CD4-positive, CD25-positive, alpha-beta regulatory T cell (primary cell): Measurements from ENCODE around the gene SIX1. TPM values are rescaled to one million over a fixed set of nuclear protein-coding genes. Genes with fewer than 3 reads are reported as not detected.
A peak's percentile ranks its signal among the peaks of the same experiment; 100 is the strongest.

Source experiments
- ATAC-seq, 2 donors: fragments of 150-1000 bp; cut with Tn5 transposase; one replicate each; pipeline ENCODE4 v1.10.0; 2021; ENCODE audit warnings: low read depth in 2 of 2, moderate number of reproducible peaks in 2 of 2, moderate library complexity in 1 of 2
- DNase-seq, 3 donors: peaks; one replicate each; pipeline versions ENCODE4 v3.0.0 to v3.0.0-alpha.2; 2012 to 2022; ENCODE audit warnings: mixed read lengths in 1 of 3
- H3K27ac ChIP-seq: one replicate; pipeline ENCODE4 v1.7.0; 2013; ENCODE audit warnings: mild to moderate bottlenecking, low read length; ENCODE audit not compliant: insufficient read depth, poor library complexity, severe bottlenecking
- H3K27me3 ChIP-seq: one replicate; pipeline ENCODE4 v1.7.0; 2013; ENCODE audit warnings: low read length; ENCODE audit not compliant: control insufficient read depth, insufficient read depth
- H3K36me3 ChIP-seq: one replicate; pipeline ENCODE4 v1.7.0; 2013; ENCODE audit warnings: mild to moderate bottlenecking, low read length, moderate library complexity; ENCODE audit not compliant: control insufficient read depth, insufficient read depth
- H3K4me1 ChIP-seq: 2 replicates; pipeline ENCODE4 v1.7.0; 2013; ENCODE audit warnings: mild to moderate bottlenecking, low read length; ENCODE audit not compliant: insufficient read depth, control insufficient read depth, poor library complexity, severe bottlenecking
- H3K4me3 ChIP-seq: one replicate; pipeline ENCODE4 v1.7.0; 2013; ENCODE audit warnings: low read depth, mild to moderate bottlenecking, low read length, moderate library complexity
- H3K9me3 ChIP-seq, 2 experiments: 1 replicate in 1 of 2; 2 replicates in 1 of 2; pipeline ENCODE4 v1.7.0; 2013; ENCODE audit warnings: low read length in 2 of 2, mild to moderate bottlenecking in 1 of 2, moderate library complexity in 1 of 2; ENCODE audit not compliant: control insufficient read depth in 2 of 2
- H3K27ac Mint-ChIP-seq, 3 donors: one replicate each; pipeline ENCODE4 v1.8.0; 2020 to 2022; ENCODE audit warnings: mild to moderate bottlenecking in 3 of 3, mixed read lengths in 3 of 3, moderate library complexity in 2 of 3
- H3K27me3 Mint-ChIP-seq: one replicate; pipeline ENCODE4 v1.8.0; 2022; ENCODE audit warnings: mild to moderate bottlenecking, mixed read lengths
- H3K36me3 Mint-ChIP-seq: one replicate; pipeline ENCODE4 v1.8.0; 2020; ENCODE audit warnings: mixed read lengths
- H3K4me1 Mint-ChIP-seq, 4 donors: one replicate each; pipeline ENCODE4 v1.8.0; 2020 to 2022; ENCODE audit warnings: mixed read lengths in 4 of 4, mild to moderate bottlenecking in 1 of 4
- H3K4me3 Mint-ChIP-seq, 4 donors: one replicate each; pipeline ENCODE4 v1.8.0; 2020 to 2022; ENCODE audit warnings: mild to moderate bottlenecking in 4 of 4, mixed read lengths in 4 of 4, moderate library complexity in 3 of 4
- H3K9me3 Mint-ChIP-seq, 7 donors: one replicate each; pipeline ENCODE4 v1.8.0; 2020 to 2022; ENCODE audit warnings: mixed read lengths in 7 of 7, mild to moderate bottlenecking in 3 of 7, moderate library complexity in 2 of 7
- polyA plus RNA-seq, 4 donors: library from polyadenylated mRNA; unstranded; fragments of 300-500 nt; fragmentation: Illumina TruSeq; gene quantifications; one replicate each; pipeline ENCODE4 v1.2.3, GENCODE V29; 2021
- total RNA-seq: library from RNA; stranded (reverse); gene quantifications from one replicate; pipeline ENCODE4 v1.2.3, GENCODE V29; 2022

Gene SIX1
- total and polyA plus RNA-seq, 5 donors from 2014 or later, result not detected

DNA sequence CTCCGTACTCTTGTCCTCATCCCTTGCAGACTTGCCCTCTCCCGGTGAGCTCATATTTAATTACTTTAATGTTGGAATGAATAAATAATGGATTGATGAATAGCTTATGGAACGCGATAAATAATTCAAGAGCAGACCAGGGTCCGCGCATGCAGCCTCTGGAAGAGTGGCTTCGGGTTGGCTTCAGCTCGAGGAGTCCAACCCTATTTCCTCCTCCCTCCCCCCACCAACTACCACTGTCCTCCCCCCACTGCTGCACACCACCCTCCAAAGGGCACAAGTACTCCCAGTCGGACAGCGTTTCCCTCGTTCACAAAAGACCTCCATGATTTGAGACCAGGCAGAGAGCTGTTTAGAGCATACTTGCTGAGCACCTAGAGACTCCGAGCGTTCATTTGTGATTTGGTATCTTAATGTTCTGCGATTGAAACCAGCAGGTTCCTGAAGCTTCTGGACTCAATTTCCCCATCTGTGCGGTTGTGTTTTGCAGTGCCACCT, 647 bp upstream of the SIX1 start:
- Mint-ChIP-seq H3K27me3 (peaks cover 93% of the 10 kb centered on the region), H3K36me3 (no peaks in the 10 kb centered on the region), H3K27ac (no peak overlapping the region), H3K9me3 (peaks cover 0 to 4% (median 0%) of the 10 kb centered on the region in 7 donors), H3K4me1 (peaks cover 0 to 58% (median 14%) of the 10 kb centered on the region in 4 donors), H3K4me3 (peak overlapping the region in 2 of 4 donors; percentile 38 to 87)
- ATAC-seq, result no peak
- peaks cover 32% of the 10 kb centered on the region for H3K4me1 ChIP-seq
- peaks cover 50% of the 10 kb centered on the region for H3K27me3 ChIP-seq
- H3K4me3 ChIP-seq, result no peak overlapping the region
- no peaks in the 10 kb centered on the region for H3K36me3 ChIP-seq
- DNase-seq, result no peak
- no peak overlapping the region for H3K27ac ChIP-seq
- H3K9me3 ChIP-seq, result no peaks in the 10 kb centered on the region

DNA sequence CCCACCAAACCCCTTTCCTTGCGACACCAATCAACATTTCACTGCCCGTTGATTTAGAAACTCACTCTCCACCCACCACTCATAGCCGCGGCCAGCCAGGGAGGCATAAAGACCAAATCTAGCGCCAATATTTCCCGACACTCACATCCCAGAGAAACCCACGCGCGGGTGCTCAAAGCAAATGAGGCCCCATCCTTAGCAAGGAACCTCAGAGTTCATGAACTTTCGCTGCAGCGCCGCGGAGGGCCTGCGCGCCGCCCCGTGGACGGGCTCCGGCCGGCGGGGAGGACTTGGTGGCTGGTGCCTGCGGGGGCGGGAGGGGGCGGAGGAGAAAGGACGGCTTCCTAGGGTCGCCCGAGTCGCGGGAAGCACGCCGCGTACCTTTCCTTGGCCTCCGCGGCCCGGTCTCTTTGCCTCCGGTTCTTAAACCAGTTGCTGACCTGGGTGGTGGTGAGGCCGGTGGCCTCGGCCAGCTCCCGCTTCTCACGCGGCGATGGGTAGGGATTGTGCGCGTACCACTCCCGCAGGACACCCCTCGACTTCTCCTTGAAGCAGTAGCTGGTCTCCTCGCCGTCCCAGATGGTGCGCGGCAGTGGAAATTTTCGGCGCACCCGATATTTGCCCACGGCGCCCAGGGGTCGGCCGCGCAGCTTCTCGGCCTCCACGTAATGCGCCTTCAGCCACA, 886 bp downstream of the SIX1 start:
- Histone ChIP-seq H3K4me3 (no peak overlapping the region), H3K9me3 (no peaks in the 10 kb centered on the region), H3K27ac (no peak overlapping the region), H3K4me1 (peaks cover 32% of the 10 kb centered on the region), H3K27me3 (peaks cover 52% of the 10 kb centered on the region), H3K36me3 (no peaks in the 10 kb centered on the region)
- ATAC-seq, result no peak
- H3K27me3 Mint-ChIP-seq, result peaks cover 93% of the 10 kb centered on the region
- H3K4me1 Mint-ChIP-seq, result peaks cover 0 to 51% (median 12%) of the 10 kb centered on the region in 4 donors
- no peak for DNase-seq
- no peaks in the 10 kb centered on the region for H3K36me3 Mint-ChIP-seq
- no peak overlapping the region for H3K27ac Mint-ChIP-seq
- peaks cover 0 to 4% (median 0%) of the 10 kb centered on the region in 7 donors for H3K9me3 Mint-ChIP-seq
- peak overlapping the region in 2 of 4 donors; percentile 44 to 54 for H3K4me3 Mint-ChIP-seq

DNA sequence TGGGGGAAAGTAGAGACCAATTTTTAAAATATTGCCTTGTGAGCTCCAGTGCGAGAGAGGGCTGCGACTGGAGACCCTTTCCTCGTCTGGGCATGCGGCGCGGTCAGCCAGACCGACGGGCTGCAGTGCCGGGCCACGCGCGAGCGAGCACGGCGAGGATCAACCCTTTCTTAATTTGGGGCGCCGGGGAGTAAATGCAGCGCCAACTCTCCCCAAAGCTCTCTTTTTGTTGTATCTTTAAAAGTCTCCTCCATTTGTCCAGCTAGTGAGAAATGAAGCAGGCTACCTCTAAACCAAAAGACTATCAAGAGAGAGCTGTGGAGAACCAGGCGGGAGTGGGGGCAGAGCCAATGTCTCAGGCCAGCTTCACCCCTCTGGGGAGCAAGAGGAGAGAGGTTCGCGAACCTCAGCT, 1.4 kb downstream of the SIX1 start:
- H3K27ac Mint-ChIP-seq, result no peak overlapping the region
- Histone ChIP-seq H3K27me3 (peaks cover 53% of the 10 kb centered on the region), H3K27ac (no peak overlapping the region), H3K9me3 (no peaks in the 10 kb centered on the region), H3K4me3 (no peak overlapping the region), H3K4me1 (peaks cover 28% of the 10 kb centered on the region), H3K36me3 (no peaks in the 10 kb centered on the region)
- peak overlapping the region in 2 of 4 donors; percentile 43 to 56 for H3K4me3 Mint-ChIP-seq
- H3K4me1 Mint-ChIP-seq, result peaks cover 0 to 50% (median 10%) of the 10 kb centered on the region in 4 donors
- ATAC-seq (no peak), DNase-seq (no peak)
- no peaks in the 10 kb centered on the region for H3K36me3 Mint-ChIP-seq
- peaks cover 0 to 4% (median 0%) of the 10 kb centered on the region in 7 donors for H3K9me3 Mint-ChIP-seq
- peaks cover 93% of the 10 kb centered on the region for H3K27me3 Mint-ChIP-seq

DNA sequence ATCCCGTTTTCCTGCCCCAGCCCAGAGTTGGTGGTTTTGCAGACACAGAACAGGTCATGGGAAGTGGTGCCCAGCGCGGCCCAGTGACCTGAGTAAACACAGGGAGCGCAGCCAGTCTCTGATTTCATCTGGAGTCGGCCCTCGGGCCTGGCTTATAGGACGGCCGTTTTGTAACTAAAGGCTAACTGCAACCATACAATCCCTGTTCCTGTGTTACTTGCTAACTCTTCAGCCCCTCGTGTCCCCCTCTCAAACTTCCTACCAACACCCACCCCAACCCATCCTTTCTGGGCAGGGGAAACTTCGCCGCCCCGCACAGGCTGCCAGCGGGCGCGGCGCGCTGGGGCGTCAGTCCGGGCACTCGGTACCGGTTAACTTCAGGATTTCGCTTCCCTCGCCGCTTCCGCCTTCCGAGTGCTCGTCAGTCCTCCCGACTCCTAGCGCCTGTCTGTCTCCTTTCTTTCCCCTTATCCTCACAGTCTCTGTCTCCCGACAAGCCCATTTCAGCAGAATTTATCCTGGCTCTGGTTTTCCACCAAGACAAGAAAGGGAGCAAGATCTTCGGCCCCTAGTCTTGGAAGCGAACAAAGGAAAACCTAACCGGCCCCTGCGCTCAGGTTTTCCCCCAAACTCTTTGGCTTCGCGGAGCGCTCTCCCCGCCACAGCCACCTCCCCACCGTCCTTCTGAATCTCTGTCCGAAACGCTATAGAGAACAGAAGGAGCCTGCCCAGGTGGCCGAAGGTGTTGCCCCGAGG, 2.0 kb downstream of the SIX1 start:
- peaks cover 53% of the 10 kb centered on the region for H3K27me3 ChIP-seq
- Mint-ChIP-seq H3K4me1 (peaks cover 0 to 48% (median 10%) of the 10 kb centered on the region in 4 donors), H3K9me3 (peaks cover 0 to 4% (median 0%) of the 10 kb centered on the region in 7 donors), H3K36me3 (no peaks in the 10 kb centered on the region), H3K27me3 (peaks cover 93% of the 10 kb centered on the region), H3K27ac (no peak overlapping the region), H3K4me3 (peak overlapping the region; percentile 28 to 62 (median 45))
- H3K4me1 ChIP-seq, result peaks cover 27% of the 10 kb centered on the region
- H3K4me3 ChIP-seq, result no peak overlapping the region
- ATAC-seq (no peak), DNase-seq (no peak)
- no peaks in the 10 kb centered on the region for H3K9me3 ChIP-seq
- H3K27ac ChIP-seq, result no peak overlapping the region
- no peaks in the 10 kb centered on the region for H3K36me3 ChIP-seq

DNA sequence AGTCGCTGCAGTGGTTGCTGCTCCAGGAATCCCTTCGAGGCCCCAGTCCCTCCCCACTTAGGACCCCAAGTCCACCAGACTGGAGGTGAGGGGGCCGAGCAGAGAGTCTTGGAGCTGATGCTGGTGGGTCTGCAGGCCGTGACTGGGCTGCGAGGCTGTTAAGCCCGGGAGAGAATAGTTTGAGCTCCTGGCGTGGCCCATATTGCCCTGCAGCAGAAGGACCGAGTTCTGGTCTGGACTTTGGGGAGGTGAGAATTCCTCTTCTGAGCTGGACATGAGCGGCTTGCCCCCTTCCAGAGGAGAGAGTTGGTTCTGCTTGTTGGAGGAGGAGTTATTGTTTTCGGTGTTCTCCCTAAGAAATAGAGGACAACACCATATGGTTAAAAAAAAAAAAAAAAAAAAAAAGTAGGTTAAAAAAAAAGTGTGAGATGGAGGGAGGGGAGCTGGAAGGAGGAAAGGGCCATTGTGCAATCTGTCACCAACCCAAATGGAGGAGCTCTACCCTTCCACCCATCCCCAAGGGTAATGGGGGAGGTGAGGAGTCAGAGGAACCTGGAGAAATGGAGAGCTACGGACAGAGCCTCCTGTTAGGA, 3.0 kb downstream of the SIX1 start:
- no peak for ATAC-seq
- no peak overlapping the region for H3K4me3 ChIP-seq
- Mint-ChIP-seq H3K36me3 (no peaks in the 10 kb centered on the region), H3K4me3 (no peak overlapping the region), H3K4me1 (peaks cover 0 to 41% (median 8%) of the 10 kb centered on the region in 4 donors), H3K9me3 (peaks cover 0 to 2% (median 0%) of the 10 kb centered on the region in 7 donors), H3K27me3 (peaks cover 93% of the 10 kb centered on the region), H3K27ac (no peak overlapping the region)
- no peaks in the 10 kb centered on the region for H3K9me3 ChIP-seq
- peaks cover 25% of the 10 kb centered on the region for H3K4me1 ChIP-seq
- no peak for DNase-seq
- H3K36me3 ChIP-seq, result no peaks in the 10 kb centered on the region
- H3K27me3 ChIP-seq, result peaks cover 46% of the 10 kb centered on the region
- H3K27ac ChIP-seq, result no peak overlapping the region

DNA sequence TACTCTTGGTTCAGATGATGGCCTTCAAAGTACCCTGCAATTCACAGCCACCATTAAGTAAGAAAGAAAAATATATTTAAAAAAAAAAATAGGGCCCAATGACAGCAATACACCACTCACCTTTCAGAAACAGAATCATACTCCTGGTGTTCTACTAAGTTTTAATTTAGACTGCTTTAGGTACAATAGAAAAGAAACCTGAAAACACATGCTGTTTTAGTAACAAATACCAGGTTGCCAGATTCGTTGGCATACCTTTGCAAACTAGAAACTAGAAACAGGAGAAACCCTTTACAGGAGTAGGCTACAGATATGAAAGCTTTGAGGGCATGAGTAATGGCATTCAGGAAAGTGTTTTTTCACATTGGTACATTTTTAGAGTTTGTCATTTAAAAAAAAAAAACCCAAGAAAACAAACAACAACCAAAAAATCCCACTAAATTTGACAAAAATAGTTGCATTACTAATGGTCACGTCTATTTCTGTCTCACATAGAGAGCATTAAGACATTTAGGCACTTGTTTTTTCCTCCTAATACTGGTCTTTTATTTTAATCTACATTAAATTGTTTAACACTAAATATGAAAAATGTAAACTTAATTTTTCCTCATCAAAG, 4.0 kb downstream of the SIX1 start:
- Mint-ChIP-seq H3K9me3 (peaks cover 0 to 2% (median 0%) of the 10 kb centered on the region in 7 donors), H3K27ac (no peak overlapping the region), H3K4me3 (no peak overlapping the region), H3K4me1 (peaks cover 0 to 42% (median 8%) of the 10 kb centered on the region in 4 donors), H3K27me3 (peaks cover 92% of the 10 kb centered on the region), H3K36me3 (no peaks in the 10 kb centered on the region)
- Histone ChIP-seq H3K27me3 (peaks cover 47% of the 10 kb centered on the region), H3K9me3 (no peaks in the 10 kb centered on the region), H3K36me3 (no peaks in the 10 kb centered on the region), H3K27ac (no peak overlapping the region), H3K4me3 (no peak overlapping the region), H3K4me1 (peaks cover 25% of the 10 kb centered on the region)
- no peak for ATAC-seq
- no peak for DNase-seq

DNA sequence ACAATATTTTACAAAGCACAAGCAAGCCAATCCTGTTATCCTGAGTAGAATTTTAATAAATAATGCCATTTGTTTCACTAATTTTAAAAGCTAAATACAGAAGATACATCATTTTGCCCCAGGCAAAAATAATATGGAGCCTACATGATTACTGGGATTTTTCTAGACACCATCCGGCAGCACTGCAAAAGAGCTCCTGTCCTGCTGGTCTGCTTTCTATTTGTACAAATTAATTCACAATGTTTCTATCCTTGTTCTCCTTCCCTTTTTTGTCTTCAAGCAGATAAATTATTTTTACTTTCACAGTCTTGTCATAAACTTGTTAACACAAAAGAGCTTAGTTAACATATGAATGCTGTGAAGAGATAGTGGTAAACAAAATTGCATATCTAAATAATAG, 4.6 kb downstream of the SIX1 start:
- peaks cover 92% of the 10 kb centered on the region for H3K27me3 Mint-ChIP-seq
- Histone ChIP-seq H3K27me3 (peaks cover 47% of the 10 kb centered on the region), H3K36me3 (no peaks in the 10 kb centered on the region), H3K4me1 (peaks cover 25% of the 10 kb centered on the region), H3K9me3 (no peaks in the 10 kb centered on the region), H3K27ac (no peak overlapping the region), H3K4me3 (no peak overlapping the region)
- H3K4me3 Mint-ChIP-seq, result no peak overlapping the region
- peaks cover 0 to 4% (median 0%) of the 10 kb centered on the region in 7 donors for H3K9me3 Mint-ChIP-seq
- no peak for ATAC-seq
- no peak for DNase-seq
- H3K4me1 Mint-ChIP-seq, result peaks cover 0 to 38% (median 8%) of the 10 kb centered on the region in 4 donors
- no peak overlapping the region for H3K27ac Mint-ChIP-seq
- no peaks in the 10 kb centered on the region for H3K36me3 Mint-ChIP-seq
